OCI-LY3 (cell line): ENCODE measurements around the gene VRK2.
A peak's percentile ranks its signal among the peaks of the same experiment; 100 is the strongest.

ENCODE experiments used
- H2AFZ ChIP-seq: fragments of 200-600, 300-600 bp; shearing (Covaris generic); 2 replicates; pipeline ENCODE4 v1.6.0; 2014; ENCODE audit warnings: antibody characterized with exemption, low read depth, low read length
- H3K27ac ChIP-seq: fragments of 200-600, 300-600 bp; sonication (generic); 2 replicates; pipeline ENCODE4 v1.5.1; 2014; ENCODE audit warnings: mild to moderate bottlenecking, low read length, moderate library complexity, mixed read lengths
- H3K27me3 ChIP-seq: fragments of 200-600, 300-600 bp; sonication (generic); 2 replicates; pipeline ENCODE4 v1.6.1; 2014; ENCODE audit warnings: low read depth, low read length, mixed read lengths
- H3K36me3 ChIP-seq: fragments of 200-600, 300-600 bp; sonication (generic); replicated peaks from 2 replicates; pipeline ENCODE3; 2014; ENCODE audit warnings: low read depth, low read length, mixed read lengths
- H3K4me1 ChIP-seq: fragments of 300-600, 200-600 bp; sonication (generic); 2 replicates; pipeline ENCODE4 v1.6.1; 2014; ENCODE audit warnings: low read length, mixed read lengths
- H3K4me2 ChIP-seq: fragments of 200-600, 300-600 bp; sonication (generic); 2 replicates; pipeline ENCODE4 v1.6.1; 2014; ENCODE audit warnings: low read length, mixed read lengths
- H3K4me3 ChIP-seq: fragments of 300-600, 200-600 bp; sonication (generic); 2 replicates; pipeline ENCODE4 v1.5.1; 2014; ENCODE audit warnings: antibody characterized with exemption, mild to moderate bottlenecking, low read length, moderate library complexity
- H3K79me2 ChIP-seq: fragments of 300-600, 200-600 bp; shearing (Covaris generic); 2 replicates; pipeline ENCODE4 v1.6.1; 2014; ENCODE audit warnings: mild to moderate bottlenecking, low read length, mixed read lengths
- H3K9ac ChIP-seq: fragments of 300-600, 200-600 bp; shearing (Covaris generic); 2 replicates; pipeline ENCODE4 v1.6.0; 2014; ENCODE audit warnings: mild to moderate bottlenecking, low read length, moderate library complexity
- H3K9me3 ChIP-seq: fragments of 200-600, 300-600 bp; shearing (Covaris generic); 2 replicates; pipeline ENCODE4 v1.6.1; 2014; ENCODE audit warnings: low read length, mixed read lengths; ENCODE audit not compliant: insufficient read depth
- H4K20me1 ChIP-seq: fragments of 200-600, 300-600 bp; sonication (generic); 2 replicates; pipeline ENCODE4 v1.6.1; 2016; ENCODE audit warnings: low read length, mixed read lengths; ENCODE audit not compliant: insufficient read depth
- CTCF ChIP-seq: fragments of 200-600, 300-600 bp; sonication (generic); IDR thresholded peaks from 2 replicates; pipeline ENCODE4 v1.5.1; 2014; ENCODE audit warnings: antibody characterized with exemption, low read length, low read depth
- EZH2phosphoT487 ChIP-seq: fragments of 200-600 bp; shearing (Covaris generic); IDR thresholded peaks from 2 replicates; pipeline ENCODE4 v1.6.1; 2018; ENCODE audit warnings: antibody characterized with exemption, mixed run types, low read depth

Gene VRK2

GRCh38 chr2:58046585-58047372 lies at the start of gene VRK2:
TSS of gene VRK2 (plus strand) at chr2:58046806. CDS start at chr2:58048832, 2,026 bp downstream.
- Histone ChIP-seq H3K4me3 (peak within 1 kb of the TSS; percentile 92), H3K27me3 (no peaks in the 10 kb centered on the region), H4K20me1 (no peaks in the 10 kb centered on the region), H3K9me3 (no peaks in the 10 kb centered on the region), H3K9ac (peak within 1 kb of the TSS; percentile 84), H3K27ac (peak within 1 kb of the TSS; percentile 90), H3K36me3 (peaks cover 26% of the 10 kb centered on the region), H2AFZ (peak within 1 kb of the TSS; percentile 91), H3K4me2 (peak within 1 kb of the TSS; percentile 84), H3K4me1 (peaks cover 19% of the 10 kb centered on the region), H3K79me2 (peaks cover 18% of the 10 kb centered on the region)
- no peak for TF ChIP-seq EZH2phosphoT487
- TF ChIP-seq CTCF: no peak; the same call in 1 of the 2 replicates

GRCh38 chr2:58006256-58006951 lies 40.2 kb upstream of the VRK2 start:
- Histone ChIP-seq H3K4me2 (no peak overlapping the region), H3K27ac (no peak overlapping the region), H4K20me1 (no peaks in the 10 kb centered on the region), H3K4me1 (no peaks in the 10 kb centered on the region), H3K36me3 (no peaks in the 10 kb centered on the region), H3K4me3 (no peak overlapping the region), H3K9ac (no peak overlapping the region), H3K79me2 (no peaks in the 10 kb centered on the region), H3K9me3 (no peaks in the 10 kb centered on the region), H3K27me3 (no peaks in the 10 kb centered on the region), H2AFZ (no peak overlapping the region)
- TF ChIP-seq CTCF: no peak
- TF ChIP-seq EZH2phosphoT487: no peak

GRCh38 chr2:58006952-58007284 lies 39.7 kb upstream of the VRK2 start:
- H3K4me2 ChIP-seq: no peak overlapping the region
- no peak overlapping the region for H3K4me3 ChIP-seq
- no peak for TF ChIP-seq EZH2phosphoT487
- no peak for TF ChIP-seq CTCF
- H4K20me1 ChIP-seq: no peaks in the 10 kb centered on the region
- no peaks in the 10 kb centered on the region for H3K79me2 ChIP-seq
- no peaks in the 10 kb centered on the region for H3K9me3 ChIP-seq
- H2AFZ ChIP-seq: no peak overlapping the region
- no peak overlapping the region for H3K9ac ChIP-seq
- H3K27me3 ChIP-seq: no peaks in the 10 kb centered on the region
- H3K4me1 ChIP-seq: no peaks in the 10 kb centered on the region
- H3K36me3 ChIP-seq: no peaks in the 10 kb centered on the region
- H3K27ac ChIP-seq: no peak overlapping the region

- H3K9ac ChIP-seq: no peak overlapping the region
- H3K27ac ChIP-seq: no peak overlapping the region
- H3K27me3 ChIP-seq: no peaks in the 10 kb centered on the region
- H3K4me2 ChIP-seq: no peak overlapping the region
- TF ChIP-seq EZH2phosphoT487: no peak
- H4K20me1 ChIP-seq: no peaks in the 10 kb centered on the region
- no peaks in the 10 kb centered on the region for H3K36me3 ChIP-seq
- H2AFZ ChIP-seq: no peak overlapping the region
- no peaks in the 10 kb centered on the region for H3K79me2 ChIP-seq
- no peaks in the 10 kb centered on the region; the same call in 1 of the 2 replicates for H3K9me3 ChIP-seq
- no peaks in the 10 kb centered on the region for H3K4me1 ChIP-seq
- no peak overlapping the region for H3K4me3 ChIP-seq
Observed at GRCh38 chr2:58010599-58010998, 36.0 kb upstream of the VRK2 start.
